HG03097 (cell line): Measurements from ENCODE around the gene OR10J1.
"Not testable (repeated sequence)": the region's sequence is repeated elsewhere in the genome, so short reads cannot be mapped to it uniquely, and the experiment has no call there.

ENCODE experiments used
- ATAC-seq: cut with Tn5 transposase; IDR thresholded peaks from one replicate; pipeline ENCODE4 v1.9.1; 2021; ENCODE audit not compliant: unreplicated experiment, low FRiP score

The OR10J1 gene

DNA sequence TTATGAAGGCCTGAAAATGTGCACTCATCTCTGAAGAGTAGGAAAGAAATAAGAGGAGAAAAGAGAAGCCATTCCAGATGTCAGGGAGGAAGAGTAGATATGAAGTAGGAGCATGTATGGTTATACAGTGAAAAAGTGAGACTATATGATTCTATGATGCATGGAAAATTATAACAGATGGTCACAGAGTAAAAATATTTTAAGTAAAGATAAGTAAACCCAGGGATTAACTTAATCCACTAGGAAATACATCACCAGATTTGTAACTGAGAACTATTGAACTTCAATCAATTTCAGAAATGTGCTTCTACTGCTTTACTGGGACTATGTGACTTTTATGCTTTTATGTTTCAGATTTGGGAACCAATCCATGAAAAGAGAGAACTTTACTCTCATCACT, at the start of gene OR10J1:
TSS of gene OR10J1 (plus strand) at position 301 of the 400 bp plus-strand sequence. CDS start at position 371, 70 bp downstream.
- ATAC-seq: no peak

DNA sequence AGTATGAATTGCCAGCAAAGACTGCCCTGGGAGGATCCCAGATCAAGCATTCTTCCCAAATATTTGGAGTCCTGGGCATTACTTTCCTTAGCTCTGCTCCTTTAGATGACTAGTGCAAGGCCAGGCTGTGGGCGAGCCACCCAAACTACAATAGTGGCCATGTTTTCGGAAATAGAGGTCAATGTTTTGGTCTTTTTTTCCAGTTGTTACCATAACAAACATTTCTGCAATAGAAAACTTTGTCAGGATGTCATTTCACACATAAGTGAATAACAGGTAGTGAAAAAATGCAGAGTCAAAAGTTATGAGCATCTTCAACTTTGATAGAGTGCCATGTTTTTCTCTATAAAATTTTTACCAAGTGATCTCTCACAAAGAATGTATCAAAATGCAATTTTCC, 32.7 kb upstream of the OR10J1 start:
- ATAC-seq: no peak

DNA sequence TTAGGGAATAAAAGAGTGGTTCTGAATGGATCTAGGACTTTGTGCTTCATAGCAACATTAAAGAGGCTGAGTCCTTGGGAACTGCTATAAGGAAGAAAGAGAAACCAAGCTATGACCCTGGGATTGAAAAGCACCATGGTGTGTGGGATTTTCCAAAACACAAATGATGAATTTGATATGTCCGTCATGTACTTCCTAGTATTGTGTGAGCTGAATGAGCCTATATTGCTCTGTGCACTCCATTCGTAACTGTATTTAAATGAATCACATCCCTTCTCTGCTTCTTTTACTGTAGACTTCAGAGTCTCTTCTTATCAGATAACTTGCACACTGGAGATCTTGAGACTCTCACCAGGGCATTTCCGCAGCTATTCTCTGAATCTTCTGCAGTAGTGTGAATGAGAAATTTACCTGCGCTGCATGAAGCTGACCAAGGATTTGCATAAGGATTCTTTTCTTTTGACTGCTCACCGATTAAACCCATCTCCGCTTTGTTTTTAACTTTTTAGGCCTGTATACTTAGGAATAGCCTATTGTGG, 30.6 kb upstream of the OR10J1 start:
- ATAC-seq: no peak

DNA sequence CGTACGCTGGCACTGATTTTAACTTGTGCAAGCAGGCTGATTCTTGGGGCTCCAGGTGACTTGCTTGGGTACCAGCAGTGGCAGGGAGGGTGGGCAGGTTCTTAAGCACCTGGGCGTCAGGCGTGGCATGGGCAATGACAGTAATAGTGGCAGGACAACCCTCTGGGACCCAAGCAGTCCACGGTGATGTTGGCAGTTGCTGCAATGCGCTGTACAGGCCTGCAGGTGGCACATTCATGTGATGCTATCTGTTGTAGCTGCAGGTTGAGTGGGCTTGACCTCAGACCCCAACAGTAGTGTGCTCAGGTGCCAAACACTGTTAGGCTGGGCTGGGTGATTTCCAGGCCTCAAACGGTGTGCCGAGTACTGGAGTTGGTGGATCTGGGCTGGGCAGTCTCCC, 17.7 kb upstream of the OR10J1 start:
- ATAC-seq: no peak

DNA sequence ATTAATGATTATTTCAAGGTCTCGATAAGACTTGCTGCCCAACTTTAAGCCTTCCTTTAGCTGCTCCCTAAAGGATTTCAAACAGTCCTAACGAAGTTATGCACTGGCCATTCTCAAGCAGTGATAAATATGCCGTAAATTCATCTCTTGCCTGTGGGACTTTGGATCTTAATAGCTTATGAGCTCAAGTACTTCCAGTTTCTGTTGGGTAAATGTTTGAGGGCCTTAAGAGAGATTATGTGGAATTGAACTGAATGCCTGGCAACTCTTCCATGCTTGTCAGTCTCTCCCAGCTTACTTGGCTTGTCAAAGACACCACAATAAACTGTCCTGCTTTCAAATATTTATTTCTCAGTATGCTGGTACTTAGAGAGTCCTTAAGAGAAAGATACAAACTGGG, 11.0 kb upstream of the OR10J1 start:
- ATAC-seq: no peak

- ATAC-seq: no peak
These were observed 10.3 kb upstream of the OR10J1 start for GRCh38 chr1:159429074-159429861.

DNA sequence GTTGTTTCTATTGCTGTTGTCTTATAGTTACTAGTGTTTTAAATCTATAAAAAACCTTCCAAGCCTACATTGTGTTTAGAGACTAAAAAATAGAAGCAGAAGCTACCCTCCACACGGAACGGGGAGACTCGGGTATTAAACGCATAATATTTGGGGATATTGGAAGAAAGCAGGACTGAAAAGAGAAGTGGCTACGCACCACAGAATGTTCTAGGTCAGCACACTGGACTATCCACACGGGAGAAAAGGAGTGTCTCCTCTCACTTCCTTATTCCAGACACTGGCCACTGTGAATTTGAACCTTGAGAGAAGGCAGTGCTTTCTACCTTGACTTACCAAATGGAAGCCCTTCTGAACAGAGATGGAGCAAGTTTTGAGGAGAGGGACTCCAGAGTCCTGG, 8.5 kb upstream of the OR10J1 start:
- no peak for ATAC-seq

GRCh38 chr1:159431904-159432303, 7.6 kb upstream of the OR10J1 start, which contains the start of gene OR10J4:
TSS of gene OR10J4 (plus strand) at chr1:159432204.
- no peak for ATAC-seq

- no peak for ATAC-seq
These were observed 3.1 kb upstream of the OR10J1 start for GRCh38 chr1:159436469-159436868.

- ATAC-seq: no peak
These were observed 1.8 kb downstream of the OR10J1 start for GRCh38 chr1:159441360-159441759.

DNA sequence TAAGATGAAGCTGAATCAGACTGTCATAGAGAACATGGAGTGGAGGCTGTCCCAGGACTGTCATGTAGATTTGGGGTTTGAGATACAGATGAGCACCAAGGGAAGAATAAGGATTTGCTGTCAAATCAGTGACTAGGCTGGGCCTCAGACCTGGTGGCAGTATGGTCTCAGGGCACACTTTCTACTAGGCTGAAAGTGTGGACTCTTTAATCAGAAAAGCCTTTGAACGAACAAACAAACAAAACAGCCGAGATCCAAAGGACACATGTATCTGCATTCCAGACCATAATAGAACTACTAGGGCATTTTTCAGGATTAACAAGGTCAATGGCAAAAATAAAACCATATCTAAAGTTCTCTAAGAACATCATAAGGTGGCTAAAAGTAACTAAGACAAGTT, 2.9 kb downstream of the OR10J1 start:
- no peak for ATAC-seq

GRCh38 chr1:159443066-159443750, 3.7 kb downstream of the OR10J1 start:
- ATAC-seq: no peak

DNA sequence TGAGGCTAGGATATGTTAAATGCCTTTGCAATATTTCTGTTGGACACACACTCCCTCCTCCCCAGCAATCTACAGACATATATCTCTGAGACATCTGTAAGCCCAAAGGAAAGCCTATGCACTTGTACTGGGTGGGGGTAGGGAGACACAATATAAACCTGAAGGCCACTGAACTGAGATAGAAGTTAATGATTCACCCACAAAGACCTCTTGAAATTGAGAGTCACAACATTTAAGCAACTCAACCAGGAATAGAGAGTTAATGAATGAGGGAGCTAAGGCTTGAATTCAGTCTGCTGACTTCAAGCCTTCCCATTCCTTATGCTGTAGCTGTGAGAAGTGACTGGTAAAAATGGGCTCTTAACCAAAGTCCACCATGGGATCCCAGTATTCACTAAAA, 5.0 kb downstream of the OR10J1 start:
- no peak for ATAC-seq

GRCh38 chr1:159448181-159448580, 8.7 kb downstream of the OR10J1 start:
- no peak for ATAC-seq

GRCh38 chr1:159449605-159450004, 10.1 kb downstream of the OR10J1 start:
- not testable (repeated sequence) for ATAC-seq

DNA sequence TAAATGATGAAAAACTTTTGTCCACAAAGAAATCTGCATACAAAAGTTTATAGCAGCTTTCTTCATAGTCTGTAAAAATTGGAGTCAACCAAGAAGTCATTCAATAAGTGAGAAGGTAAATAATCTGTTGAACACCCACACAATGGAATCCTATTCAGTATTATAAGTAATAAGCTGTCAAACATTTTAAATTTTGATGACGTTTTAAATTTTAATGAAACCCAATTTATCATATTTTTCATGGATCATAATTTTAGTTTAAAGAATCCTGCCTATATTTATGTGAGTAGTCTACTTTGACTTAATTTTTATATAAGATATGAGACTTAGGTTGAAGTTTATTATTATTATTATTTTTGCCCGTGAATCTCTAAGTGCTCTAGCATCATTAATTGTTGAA, 20.0 kb downstream of the OR10J1 start:
- no peak for ATAC-seq

DNA sequence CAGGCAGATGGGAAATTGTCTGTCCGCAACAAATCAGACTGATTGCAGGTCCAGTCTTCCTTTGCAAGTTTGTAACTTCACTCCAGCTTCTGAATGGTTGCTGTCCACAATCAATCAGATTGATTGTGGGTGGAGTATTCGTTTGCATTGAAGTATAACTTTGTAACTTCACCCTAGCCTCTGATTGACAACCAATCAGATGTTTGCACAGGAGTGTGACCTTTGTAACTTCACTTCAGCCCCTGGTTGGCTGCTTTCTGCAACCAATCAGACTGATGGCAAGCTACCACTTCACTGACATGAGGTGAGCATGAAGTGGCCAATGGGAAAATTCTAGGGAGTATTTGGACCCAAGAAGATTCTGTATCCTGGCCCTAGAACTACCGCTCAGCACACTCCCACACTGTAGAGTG, 25.7 kb downstream of the OR10J1 start:
- no peak for ATAC-seq

DNA sequence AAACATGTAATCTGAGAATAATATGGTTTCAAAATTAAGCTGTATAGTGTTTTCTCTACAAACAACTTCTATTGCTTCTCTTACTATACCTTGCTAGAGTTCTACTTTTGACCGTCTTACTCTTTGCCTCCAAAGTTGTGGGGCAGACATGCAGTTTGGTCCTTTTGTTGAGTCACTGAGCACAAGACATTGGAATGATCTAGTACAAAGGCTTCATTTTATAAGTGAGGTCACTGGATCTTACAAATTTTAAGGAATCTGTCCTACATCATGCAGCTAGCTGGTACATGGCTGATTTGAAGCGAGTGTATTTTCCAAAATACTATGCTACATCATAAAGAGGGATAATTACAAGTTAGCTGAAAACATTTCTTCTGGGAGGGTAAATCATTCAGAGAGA, 28.8 kb downstream of the OR10J1 start:
- ATAC-seq: no peak

DNA sequence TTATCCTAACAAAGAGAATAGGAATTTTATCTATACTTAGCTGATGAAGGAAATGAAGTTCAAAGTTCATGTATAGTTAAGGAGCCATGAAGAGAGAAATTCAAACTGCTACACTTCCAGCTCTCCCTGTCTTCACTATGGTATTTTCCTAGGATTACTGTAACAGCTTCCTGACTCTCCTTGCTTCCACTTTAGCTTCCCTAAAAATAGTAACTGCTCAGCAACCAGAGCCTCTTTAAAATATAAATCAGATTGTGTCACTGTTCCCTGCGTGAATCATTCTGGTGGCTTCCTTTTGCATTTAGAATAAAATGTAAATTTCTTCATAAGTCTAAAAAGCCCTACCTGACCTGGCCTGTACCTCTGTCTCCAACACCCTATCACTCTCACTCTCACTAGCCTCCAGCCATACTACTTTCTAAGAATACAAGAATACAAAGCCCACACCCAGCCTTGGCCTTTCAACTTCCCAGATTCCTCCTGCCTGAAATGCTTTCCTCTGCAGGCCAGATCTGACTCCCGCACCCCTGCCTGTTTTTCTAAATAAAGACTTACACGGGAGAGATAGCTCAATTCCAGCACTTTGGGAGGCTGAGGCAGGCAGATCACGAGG, 30.5 kb downstream of the OR10J1 start:
- ATAC-seq: no peak

- ATAC-seq: no peak
These were observed 33.8 kb downstream of the OR10J1 start for GRCh38 chr1:159473335-159473734.

GRCh38 chr1:159474926-159475325, 35.4 kb downstream of the OR10J1 start:
- no peak for ATAC-seq
